GM21825 (cell line): ENCODE data around the gene SH2D3A.
"Not testable (repeated sequence)": the region's sequence is repeated elsewhere in the genome, so short reads cannot be mapped to it uniquely, and the experiment has no call there.

Source experiments
- ATAC-seq: cut with Tn5 transposase; IDR thresholded peaks from one replicate; pipeline ENCODE4 v1.9.1; 2021; ENCODE audit warnings: mild to moderate bottlenecking, moderate library complexity; ENCODE audit not compliant: unreplicated experiment

Gene SH2D3A

GRCh38 chr19:6710273-6711077 lies 56.8 kb downstream of the SH2D3A start:
- ATAC-seq = no peak

- ATAC-seq = no peak
These were observed 57.7 kb downstream of the SH2D3A start for GRCh38 chr19:6709549-6709948.

- not testable (repeated sequence) for ATAC-seq
These were observed 58.3 kb downstream of the SH2D3A start for GRCh38 chr19:6708913-6709312.

GRCh38 chr19:6708346-6708745 lies 58.9 kb downstream of the SH2D3A start:
- no peak for ATAC-seq

GRCh38 chr19:6707658-6708018 lies 59.6 kb downstream of the SH2D3A start:
- no peak for ATAC-seq

- no peak for ATAC-seq
These were observed 60.1 kb downstream of the SH2D3A start for GRCh38 chr19:6707011-6707657.

GRCh38 chr19:6706633-6706958 lies 60.6 kb downstream of the SH2D3A start:
- no peak for ATAC-seq

GRCh38 chr19:6705931-6706632 lies 61.2 kb downstream of the SH2D3A start:
- ATAC-seq = no peak
